ENCODE measurements around the gene GPC6.

GPC6 gene

DNA sequence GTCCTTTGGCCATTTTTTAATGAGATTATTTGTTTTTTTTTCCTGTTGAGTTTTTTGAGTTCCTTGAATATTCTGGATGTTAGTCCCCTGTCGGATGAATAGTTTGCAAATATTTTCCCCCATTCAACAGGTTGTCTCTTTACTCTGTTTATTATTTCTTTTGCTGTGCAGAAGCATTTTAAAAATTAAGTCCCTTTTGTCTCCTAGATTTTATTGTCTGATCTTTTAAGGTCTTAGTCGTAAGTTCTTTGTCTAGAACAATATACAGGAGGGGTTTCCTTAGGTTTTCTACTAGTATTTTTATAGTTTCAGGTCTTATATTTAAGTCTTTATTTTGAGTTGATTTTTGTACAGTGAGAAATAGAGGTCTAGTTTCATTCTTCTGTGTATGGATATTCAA is 284.4 kb downstream of the GPC6 start:
- H4K8ac ChIP-seq (ENCODE audit: low read depth, low read length): no peak overlapping the region
- no peak overlapping the region for H2BK120ac ChIP-seq (ENCODE audit: low read depth, low read length)
- H3K79me1 ChIP-seq (ENCODE audit: low read depth, low read length): no peaks in the 10 kb centered on the region
- H2BK12ac ChIP-seq (ENCODE audit: low read length): no peak overlapping the region
- no peak overlapping the region for H3K18ac ChIP-seq (ENCODE audit: low read length)
- H3K4me2 ChIP-seq (ENCODE audit: insufficient read depth, low read length, poor library complexity, severe bottlenecking): no peak overlapping the region
- H3K9me3 ChIP-seq (replicated peaks in 1 of 2; ENCODE audit: control insufficient read depth in 2 of 2, insufficient read depth in 1 of 2, low read depth in 1 of 2, low read length in 2 of 2): no peaks in the 10 kb centered on the region
- H3K23ac ChIP-seq (ENCODE audit: low read depth, low read length, poor library complexity): no peak overlapping the region
- no peak overlapping the region for H3K4me3 ChIP-seq (ENCODE audit: low read length in 2 of 2)
- H3K4me1 ChIP-seq (ENCODE audit: control insufficient read depth in 2 of 2, insufficient read depth in 1 of 2, low read depth in 1 of 2, low read length in 2 of 2): no peaks in the 10 kb centered on the region
- no peaks in the 10 kb centered on the region for H3K36me3 ChIP-seq (replicated peaks in 1 of 2; ENCODE audit: control insufficient read depth in 2 of 2, insufficient read depth in 2 of 2, low read length in 2 of 2)
- H3K14ac ChIP-seq (ENCODE audit: low read length): no peak overlapping the region
- no peaks in the 10 kb centered on the region for H3K27me3 ChIP-seq (ENCODE audit: control insufficient read depth in 3 of 3, insufficient read depth in 3 of 3, low read depth in 1 of 3, low read length in 3 of 3)
- H2AFZ ChIP-seq (ENCODE audit: low read length): no peak overlapping the region
- H2BK15ac ChIP-seq (ENCODE audit: low read length): no peak overlapping the region
- DNase-seq (ENCODE audit: low spot score): no peak
- H3K9ac ChIP-seq (ENCODE audit: low read depth, low read length, poor library complexity): no peak overlapping the region
- no peak overlapping the region for H2AK5ac ChIP-seq (ENCODE audit: low read depth, low read length)
- WGBS, 2 donors (ENCODE audit: extremely low coverage in 2 of 2, insufficient read length in 2 of 2, insufficient replicate concordance in 1 of 2): no CpG with 5 or more reads among the region's 2 CpGs
- H2BK5ac ChIP-seq (ENCODE audit: low read length): no peak overlapping the region
- H3K4ac ChIP-seq (ENCODE audit: low read length): no peak overlapping the region
- no peak overlapping the region for H3K27ac ChIP-seq (replicated peaks; ENCODE audit: low read length)
- H4K91ac ChIP-seq (ENCODE audit: low read depth, low read length, poor library complexity): no peak overlapping the region

DNA sequence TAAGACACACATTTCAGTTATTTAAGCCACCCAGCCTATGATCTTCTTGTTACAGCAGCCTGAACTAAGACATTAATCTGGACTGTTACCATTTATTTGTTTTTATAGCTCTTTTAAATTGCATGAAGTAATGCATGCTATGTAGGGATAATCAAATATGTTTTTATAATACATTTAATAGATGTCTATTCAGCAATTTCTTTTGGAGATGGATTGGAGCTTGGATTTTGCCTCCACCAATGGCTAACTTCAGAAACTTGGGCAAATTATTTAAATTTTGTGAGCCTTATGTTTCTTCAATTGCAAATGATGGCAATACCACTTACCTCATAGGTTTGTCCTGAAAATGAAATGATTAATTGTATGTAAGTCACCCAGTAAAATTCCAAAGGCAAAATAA is 288.7 kb downstream of the GPC6 start:
- no peaks in the 10 kb centered on the region for H3K79me1 ChIP-seq (ENCODE audit: low read depth, low read length)
- H3K23ac ChIP-seq (ENCODE audit: low read depth, low read length, poor library complexity): no peak overlapping the region
- no peak overlapping the region for H3K9ac ChIP-seq (ENCODE audit: low read depth, low read length, poor library complexity)
- H2AK5ac ChIP-seq (ENCODE audit: low read depth, low read length): no peak overlapping the region
- no peak overlapping the region for H3K4ac ChIP-seq (ENCODE audit: low read length)
- no peaks in the 10 kb centered on the region for H3K36me3 ChIP-seq (replicated peaks in 1 of 2; ENCODE audit: control insufficient read depth in 2 of 2, insufficient read depth in 2 of 2, low read length in 2 of 2)
- no peak overlapping the region for H3K14ac ChIP-seq (ENCODE audit: low read length)
- DNase-seq (ENCODE audit: low spot score): no peak
- no peaks in the 10 kb centered on the region for H3K4me1 ChIP-seq (ENCODE audit: control insufficient read depth in 2 of 2, insufficient read depth in 1 of 2, low read depth in 1 of 2, low read length in 2 of 2)
- no peak overlapping the region for H2BK5ac ChIP-seq (ENCODE audit: low read length)
- no peak overlapping the region for H2BK120ac ChIP-seq (ENCODE audit: low read depth, low read length)
- no peak overlapping the region for H3K27ac ChIP-seq (replicated peaks; ENCODE audit: low read length)
- H2BK12ac ChIP-seq (ENCODE audit: low read length): no peak overlapping the region
- no peak overlapping the region for H3K4me2 ChIP-seq (ENCODE audit: insufficient read depth, low read length, poor library complexity, severe bottlenecking)
- H3K27me3 ChIP-seq (ENCODE audit: control insufficient read depth in 3 of 3, insufficient read depth in 3 of 3, low read depth in 1 of 3, low read length in 3 of 3): no peaks in the 10 kb centered on the region
- H4K8ac ChIP-seq (ENCODE audit: low read depth, low read length): no peak overlapping the region
- H3K18ac ChIP-seq (ENCODE audit: low read length): no peak overlapping the region
- H3K4me3 ChIP-seq (ENCODE audit: low read length in 2 of 2): no peak overlapping the region
- no peak overlapping the region for H2BK15ac ChIP-seq (ENCODE audit: low read length)
- no peaks in the 10 kb centered on the region for H3K9me3 ChIP-seq (replicated peaks in 1 of 2; ENCODE audit: control insufficient read depth in 2 of 2, insufficient read depth in 1 of 2, low read depth in 1 of 2, low read length in 2 of 2)
- no peak overlapping the region for H2AFZ ChIP-seq (ENCODE audit: low read length)
- no peak overlapping the region for H4K91ac ChIP-seq (ENCODE audit: low read depth, low read length, poor library complexity)

DNA sequence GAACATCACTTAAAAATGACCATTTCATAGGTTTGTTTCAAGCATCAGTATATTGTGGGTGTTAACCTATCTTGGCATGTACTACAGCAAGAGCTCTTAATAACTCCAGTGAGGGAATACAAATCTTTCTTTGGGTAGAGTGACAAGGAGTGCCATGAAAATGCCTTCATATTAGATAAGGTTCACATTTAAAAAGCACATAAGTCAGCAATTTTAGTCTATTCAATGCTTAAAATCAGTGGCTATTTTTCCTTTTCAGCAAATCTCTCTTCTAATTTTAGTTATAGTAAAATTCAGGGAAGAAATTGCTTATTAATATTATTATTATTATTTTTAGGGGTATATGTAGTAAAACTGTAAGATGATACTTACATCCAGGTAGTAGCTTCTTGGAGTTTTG is 291.1 kb downstream of the GPC6 start:
- H2BK120ac ChIP-seq (ENCODE audit: low read depth, low read length): no peak overlapping the region

DNA sequence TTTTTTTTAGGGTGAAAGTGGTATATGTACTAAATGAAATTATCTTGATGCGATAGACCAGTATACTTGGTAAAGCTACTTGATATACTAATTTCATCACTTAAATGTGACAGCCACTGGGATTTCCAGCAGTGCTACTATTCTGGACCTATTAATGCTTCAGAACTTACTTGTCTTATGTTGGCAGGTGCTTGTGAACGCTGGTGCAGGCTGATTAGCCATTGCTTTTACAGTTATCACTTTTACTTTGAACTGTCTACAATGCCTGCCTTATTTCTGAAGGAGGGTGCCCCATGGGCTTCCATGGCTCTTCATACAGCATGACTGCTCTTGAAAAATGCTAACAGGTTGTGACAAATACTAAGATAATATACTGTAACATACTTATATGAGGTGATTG is 294.7 kb downstream of the GPC6 start:
- Histone ChIP-seq H3K4me2 (ENCODE audit: insufficient read depth, low read length, poor library complexity, severe bottlenecking) (no peak overlapping the region), H3K18ac (ENCODE audit: low read length) (no peak overlapping the region), H4K91ac (ENCODE audit: low read depth, low read length, poor library complexity) (no peak overlapping the region), H3K23ac (ENCODE audit: low read depth, low read length, poor library complexity) (no peak overlapping the region), H3K9ac (ENCODE audit: low read depth, low read length, poor library complexity) (no peak overlapping the region), H3K27me3 (ENCODE audit: control insufficient read depth in 3 of 3, insufficient read depth in 3 of 3, low read depth in 1 of 3, low read length in 3 of 3) (no peaks in the 10 kb centered on the region), H3K79me1 (ENCODE audit: low read depth, low read length) (no peaks in the 10 kb centered on the region), H2BK12ac (ENCODE audit: low read length) (no peak overlapping the region), H2BK120ac (ENCODE audit: low read depth, low read length) (no peak overlapping the region), H3K4me1 (ENCODE audit: control insufficient read depth in 2 of 2, insufficient read depth in 1 of 2, low read depth in 1 of 2, low read length in 2 of 2) (peaks cover 0 to 3% of the 10 kb centered on the region in 2 donors), H2BK5ac (ENCODE audit: low read length) (no peak overlapping the region), H2AFZ (ENCODE audit: low read length) (no peak overlapping the region), H3K4me3 (ENCODE audit: low read length in 2 of 2) (no peak overlapping the region), H3K27ac (replicated peaks; ENCODE audit: low read length) (no peak overlapping the region), H3K9me3 (replicated peaks in 1 of 2; ENCODE audit: control insufficient read depth in 2 of 2, insufficient read depth in 1 of 2, low read depth in 1 of 2, low read length in 2 of 2) (no peaks in the 10 kb centered on the region), H2BK15ac (ENCODE audit: low read length) (no peak overlapping the region), H3K14ac (ENCODE audit: low read length) (no peak overlapping the region), H3K4ac (ENCODE audit: low read length) (no peak overlapping the region), H2AK5ac (ENCODE audit: low read depth, low read length) (no peak overlapping the region), H3K36me3 (replicated peaks in 1 of 2; ENCODE audit: control insufficient read depth in 2 of 2, insufficient read depth in 2 of 2, low read length in 2 of 2) (no peaks in the 10 kb centered on the region), H4K8ac (ENCODE audit: low read depth, low read length) (no peak overlapping the region)
- no CpG with 5 or more reads among the region's 2 CpGs for WGBS, 2 donors (ENCODE audit: extremely low coverage in 2 of 2, insufficient read length in 2 of 2, insufficient replicate concordance in 1 of 2)
- no peak for DNase-seq (ENCODE audit: low spot score)

More for the DNA sequence above, 291.1 kb downstream of the GPC6 start:
- no peak overlapping the region for H3K4me2 ChIP-seq (ENCODE audit: insufficient read depth, low read length, poor library complexity, severe bottlenecking)
- no peak overlapping the region for H3K23ac ChIP-seq (ENCODE audit: low read depth, low read length, poor library complexity)
- H3K4me3 ChIP-seq (ENCODE audit: low read length in 2 of 2): no peak overlapping the region
- no peak overlapping the region for H2BK12ac ChIP-seq (ENCODE audit: low read length)
- no peaks in the 10 kb centered on the region for H3K27me3 ChIP-seq (ENCODE audit: control insufficient read depth in 3 of 3, insufficient read depth in 3 of 3, low read depth in 1 of 3, low read length in 3 of 3)
- H3K18ac ChIP-seq (ENCODE audit: low read length): no peak overlapping the region
- peaks cover 0 to 2% of the 10 kb centered on the region in 2 donors for H3K4me1 ChIP-seq (ENCODE audit: control insufficient read depth in 2 of 2, insufficient read depth in 1 of 2, low read depth in 1 of 2, low read length in 2 of 2)
- no peaks in the 10 kb centered on the region for H3K36me3 ChIP-seq (replicated peaks in 1 of 2; ENCODE audit: control insufficient read depth in 2 of 2, insufficient read depth in 2 of 2, low read length in 2 of 2)
- no peak overlapping the region for H2BK5ac ChIP-seq (ENCODE audit: low read length)
- H3K14ac ChIP-seq (ENCODE audit: low read length): no peak overlapping the region
- no peaks in the 10 kb centered on the region for H3K9me3 ChIP-seq (replicated peaks in 1 of 2; ENCODE audit: control insufficient read depth in 2 of 2, insufficient read depth in 1 of 2, low read depth in 1 of 2, low read length in 2 of 2)
- no peak overlapping the region for H2BK15ac ChIP-seq (ENCODE audit: low read length)
- H3K27ac ChIP-seq (replicated peaks; ENCODE audit: low read length): no peak overlapping the region
- no peak overlapping the region for H2AK5ac ChIP-seq (ENCODE audit: low read depth, low read length)
- H3K9ac ChIP-seq (ENCODE audit: low read depth, low read length, poor library complexity): no peak overlapping the region
- no peaks in the 10 kb centered on the region for H3K79me1 ChIP-seq (ENCODE audit: low read depth, low read length)
- H3K4ac ChIP-seq (ENCODE audit: low read length): no peak overlapping the region
- no peak overlapping the region for H4K91ac ChIP-seq (ENCODE audit: low read depth, low read length, poor library complexity)
- DNase-seq (ENCODE audit: low spot score): no peak
- H2AFZ ChIP-seq (ENCODE audit: low read length): no peak overlapping the region
- no peak overlapping the region for H4K8ac ChIP-seq (ENCODE audit: low read depth, low read length)

Measured in neuronal stem cell (in vitro differentiated cells).